HG03103 (cell line): ENCODE results near the gene HEXIM1.

Experiments used
- ATAC-seq: cut with Tn5 transposase; IDR thresholded peaks from one replicate; pipeline ENCODE4 v1.9.1; 2021; ENCODE audit warnings: low read depth; ENCODE audit not compliant: unreplicated experiment

HEXIM1 gene, protein sequence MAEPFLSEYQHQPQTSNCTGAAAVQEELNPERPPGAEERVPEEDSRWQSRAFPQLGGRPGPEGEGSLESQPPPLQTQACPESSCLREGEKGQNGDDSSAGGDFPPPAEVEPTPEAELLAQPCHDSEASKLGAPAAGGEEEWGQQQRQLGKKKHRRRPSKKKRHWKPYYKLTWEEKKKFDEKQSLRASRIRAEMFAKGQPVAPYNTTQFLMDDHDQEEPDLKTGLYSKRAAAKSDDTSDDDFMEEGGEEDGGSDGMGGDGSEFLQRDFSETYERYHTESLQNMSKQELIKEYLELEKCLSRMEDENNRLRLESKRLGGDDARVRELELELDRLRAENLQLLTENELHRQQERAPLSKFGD

DNA sequence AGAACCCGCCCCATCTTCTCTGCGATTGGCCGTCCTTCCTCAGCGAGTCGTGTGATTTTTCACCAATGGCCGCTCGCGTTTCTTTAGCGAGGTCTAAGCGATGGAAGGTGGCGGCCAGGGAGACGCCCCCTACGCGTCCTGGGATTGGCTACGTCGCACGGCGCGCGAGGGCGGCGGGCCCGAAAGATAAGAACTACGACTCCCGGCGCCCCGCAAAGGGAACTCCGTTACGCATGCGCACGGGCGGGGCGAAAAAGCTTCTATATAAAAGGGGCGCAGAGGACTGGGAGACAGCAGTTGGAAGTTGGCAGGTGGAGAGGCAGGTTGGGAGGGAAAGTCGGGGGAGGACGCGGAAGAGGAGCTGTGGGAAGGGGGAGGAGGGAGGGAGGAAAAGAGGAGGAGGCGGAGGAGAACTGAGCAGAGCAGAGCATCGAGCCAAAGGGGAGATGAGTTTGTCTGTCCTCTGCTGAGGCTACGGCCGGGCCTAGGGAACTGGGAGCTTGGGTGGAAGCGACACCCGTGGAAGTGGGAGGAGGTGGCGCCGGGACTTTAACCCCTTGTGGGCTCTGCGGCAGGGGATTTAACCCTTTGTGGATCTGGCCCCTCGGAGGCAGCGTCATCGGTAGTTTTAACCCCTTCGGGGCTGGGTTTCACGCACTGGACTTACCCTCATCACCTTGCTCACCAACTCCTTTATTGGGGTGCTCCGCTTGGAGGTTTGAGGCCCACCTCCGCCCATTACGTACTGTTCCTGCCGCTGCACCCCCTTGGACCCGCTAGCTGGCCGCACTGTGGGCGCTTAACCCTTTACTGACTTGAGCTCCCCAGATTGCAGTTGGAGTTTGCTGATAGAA is at the start of gene HEXIM1:
Gene HEXIM1, plus strand, starts transcription at position 293 of the 854 bp plus-strand sequence. CDS start 716 bp downstream, outside the sequence.
- peak; percentile 48 for ATAC-seq

DNA sequence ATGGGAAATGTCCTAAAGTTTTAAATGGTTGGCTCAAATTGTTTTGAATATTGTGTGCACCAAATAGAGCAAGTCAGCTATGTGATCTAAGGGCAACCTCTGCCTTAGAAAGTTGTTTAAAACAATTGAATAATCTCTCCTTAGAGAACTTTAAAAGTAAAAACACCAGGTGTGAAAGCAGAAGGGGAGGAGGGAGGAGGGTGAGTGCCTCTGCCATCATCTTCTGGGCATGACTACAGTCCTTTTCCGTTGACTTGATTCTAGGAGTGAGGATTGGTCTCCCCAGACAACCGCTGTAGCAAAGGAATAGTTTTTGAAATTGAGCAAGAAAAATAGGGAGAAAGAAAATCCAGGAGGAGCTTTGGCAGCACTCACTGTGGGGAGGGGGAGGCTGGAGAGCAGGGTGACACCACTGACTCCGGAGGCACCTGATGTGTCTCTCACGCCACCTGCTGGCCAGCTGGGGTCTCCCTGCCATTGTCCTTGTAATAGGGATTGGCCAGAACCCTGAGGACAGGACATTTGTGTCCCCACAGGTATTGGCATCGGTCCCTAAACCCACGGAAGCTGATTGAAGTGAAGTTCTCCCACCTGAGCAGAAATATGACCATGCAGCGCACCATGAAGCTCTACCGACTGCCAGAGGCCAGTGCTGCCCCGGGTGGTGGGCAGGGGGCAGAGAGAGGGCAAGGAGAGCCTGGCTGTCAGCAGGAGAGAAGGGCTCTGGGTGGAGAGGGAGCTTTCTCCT is 49.2 kb upstream of the HEXIM1 start:
- ATAC-seq, result no peak

- ATAC-seq, result no peak
Observed at GRCh38 chr17:45101546-45101882, 46.8 kb upstream of the HEXIM1 start.

DNA sequence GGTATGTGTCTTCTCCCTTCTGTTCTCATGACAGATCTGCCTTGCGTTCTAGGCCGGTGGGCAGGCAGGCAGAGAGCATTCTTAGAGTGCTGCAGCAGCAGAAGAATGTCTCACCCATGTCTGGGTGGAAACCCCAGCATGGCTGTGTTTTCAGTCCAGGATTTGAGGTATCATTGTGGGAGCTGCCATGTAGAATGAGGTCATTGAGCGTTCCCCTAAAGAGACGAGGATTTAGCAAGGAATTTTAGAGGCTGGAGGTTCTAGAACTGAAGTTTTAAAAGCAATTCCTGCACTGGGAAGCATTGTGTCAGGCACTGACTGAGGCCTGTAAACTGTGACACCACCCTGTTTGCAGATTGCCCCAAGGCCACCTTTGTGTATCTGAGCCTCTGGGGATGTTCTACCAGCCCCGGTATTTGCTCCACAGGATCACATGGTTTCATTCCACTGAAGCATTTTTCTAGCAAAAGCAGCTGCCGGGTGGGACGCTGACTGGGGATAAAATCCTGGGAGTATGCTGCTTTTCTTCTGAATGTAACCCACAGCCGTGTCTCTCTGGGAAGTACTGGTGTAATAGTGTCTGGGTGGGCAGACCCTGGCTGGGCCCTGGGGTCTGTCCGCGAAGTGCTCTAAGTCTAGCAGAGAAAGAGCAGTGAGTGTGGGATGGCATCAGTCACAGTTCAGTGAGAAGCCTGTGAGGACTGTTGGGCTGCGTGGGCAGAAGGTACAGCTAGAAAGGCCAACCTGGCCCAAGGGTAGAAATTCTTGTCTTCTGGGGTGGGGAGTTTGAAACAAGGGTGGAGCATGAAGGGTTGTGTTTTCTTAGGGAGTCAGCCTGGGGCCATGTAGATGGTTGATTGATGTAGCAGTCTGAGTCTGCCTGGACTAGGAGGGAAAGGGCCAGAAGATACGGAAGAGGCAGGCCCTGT is 46.1 kb upstream of the HEXIM1 start:
- ATAC-seq, result no peak

DNA sequence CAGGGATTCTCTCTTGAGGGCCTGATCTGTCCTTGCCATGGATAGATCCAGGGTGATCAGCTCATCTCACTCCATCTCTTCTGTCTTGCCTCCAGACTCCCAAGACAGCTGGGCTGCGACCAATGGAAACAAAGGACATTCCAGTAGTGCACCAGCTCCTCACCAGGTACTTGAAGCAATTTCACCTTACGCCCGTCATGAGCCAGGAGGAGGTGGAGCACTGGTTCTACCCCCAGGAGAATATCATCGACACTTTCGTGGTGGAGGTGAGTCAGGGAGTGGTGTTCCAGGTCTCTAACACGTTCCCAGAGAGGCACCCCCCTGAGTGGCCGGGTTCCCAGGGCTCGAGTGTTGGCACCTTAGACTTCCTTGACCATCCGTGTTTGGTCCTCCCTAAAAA is 45.4 kb upstream of the HEXIM1 start:
- no peak for ATAC-seq

DNA sequence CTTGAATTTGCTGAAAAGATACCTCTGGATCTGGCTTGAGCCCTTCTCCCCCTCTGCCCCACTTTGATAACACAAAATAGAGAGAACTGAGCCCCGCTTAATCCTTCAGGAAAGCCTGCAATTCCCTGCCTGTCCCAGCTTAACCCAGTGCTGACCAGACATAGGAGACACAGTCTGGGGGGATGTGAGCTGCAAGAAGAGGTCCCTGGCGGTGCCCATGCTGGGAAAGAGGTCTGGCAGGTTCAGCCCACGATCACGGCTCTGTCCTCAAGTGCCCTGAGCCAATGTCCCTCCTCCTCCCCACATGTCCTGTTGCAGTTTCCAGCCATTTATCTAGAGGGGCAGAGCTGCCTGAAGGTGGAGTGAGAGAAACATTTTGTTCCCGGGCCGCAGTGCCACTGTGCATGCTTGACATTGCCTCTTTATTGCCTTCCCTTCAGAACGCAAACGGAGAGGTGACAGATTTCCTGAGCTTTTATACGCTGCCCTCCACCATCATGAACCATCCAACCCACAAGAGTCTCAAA is 44.9 kb upstream of the HEXIM1 start:
- ATAC-seq, result no peak

DNA sequence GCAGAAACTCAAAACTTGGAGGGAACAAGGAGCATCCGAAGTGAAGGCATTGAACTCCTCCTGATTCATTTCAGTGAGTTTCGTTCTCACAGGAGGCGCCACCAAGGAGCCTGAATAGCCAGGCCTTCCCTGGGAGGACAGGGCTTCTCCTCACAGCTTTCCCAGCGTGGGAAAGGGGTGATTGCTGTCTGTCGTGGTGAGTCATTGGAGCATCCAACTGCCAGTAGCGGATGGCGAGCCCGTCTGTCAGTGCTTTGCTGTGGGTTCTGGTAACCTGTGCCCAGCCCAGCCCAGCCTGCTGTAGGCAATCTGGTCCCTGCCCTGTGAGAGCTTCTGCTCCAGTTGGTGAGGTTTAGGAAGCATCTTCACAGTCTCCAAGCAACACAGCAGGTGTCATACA is 44.2 kb upstream of the HEXIM1 start:
- no peak for ATAC-seq

DNA sequence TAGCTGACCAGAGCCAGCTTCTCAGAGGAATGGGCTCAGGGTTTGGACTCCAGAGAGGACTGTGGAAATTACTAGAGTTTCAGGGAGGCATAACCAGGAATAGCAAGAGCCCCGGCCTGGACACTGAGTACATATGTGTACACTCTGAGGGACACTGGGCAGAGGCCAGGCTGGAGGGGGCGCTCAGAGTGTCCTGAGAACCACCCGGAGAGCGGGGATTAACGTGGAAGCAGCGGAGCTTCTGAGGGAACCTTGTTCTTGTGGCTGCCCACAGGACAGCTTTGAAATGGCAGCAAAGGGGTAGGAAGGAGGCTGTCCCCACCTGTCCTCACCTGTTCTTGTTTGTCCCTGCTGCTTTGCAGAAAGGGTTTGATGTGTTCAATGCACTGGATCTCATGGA is 43.8 kb upstream of the HEXIM1 start:
- ATAC-seq, result no peak

DNA sequence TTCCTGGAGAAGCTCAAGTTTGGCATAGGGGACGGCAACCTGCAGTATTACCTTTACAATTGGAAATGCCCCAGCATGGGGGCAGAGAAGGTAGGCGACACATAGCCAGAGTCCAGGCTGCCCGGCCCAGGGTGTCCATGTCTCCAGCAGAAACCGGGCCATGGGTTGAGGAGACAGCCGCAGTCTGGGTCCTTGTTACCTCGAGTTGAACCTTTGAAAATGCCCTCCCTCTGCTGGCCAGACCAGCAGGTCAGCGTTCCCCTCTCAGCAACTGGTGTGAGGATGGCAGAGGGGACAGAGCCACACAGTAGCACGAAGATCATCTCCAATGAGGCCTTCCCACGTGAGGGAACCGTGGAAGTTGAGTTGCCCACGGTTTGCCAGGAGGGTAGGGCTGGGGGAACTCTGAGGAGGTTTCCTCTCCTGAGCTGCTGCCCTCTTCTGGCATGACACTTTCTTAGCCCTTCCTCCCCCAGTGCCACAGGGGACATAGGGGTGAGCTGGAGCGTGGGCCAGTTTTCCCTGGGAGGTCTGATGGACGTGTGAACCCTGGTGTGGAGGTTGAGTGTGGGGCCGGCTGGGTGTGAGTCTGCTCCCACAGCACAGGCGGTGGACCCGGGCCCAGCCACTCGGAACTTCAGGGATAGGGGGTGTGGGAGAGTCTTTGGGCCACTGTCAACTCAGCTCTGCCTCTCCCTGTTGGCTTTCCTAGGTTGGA is 43.2 kb upstream of the HEXIM1 start:
- ATAC-seq, result no peak

DNA sequence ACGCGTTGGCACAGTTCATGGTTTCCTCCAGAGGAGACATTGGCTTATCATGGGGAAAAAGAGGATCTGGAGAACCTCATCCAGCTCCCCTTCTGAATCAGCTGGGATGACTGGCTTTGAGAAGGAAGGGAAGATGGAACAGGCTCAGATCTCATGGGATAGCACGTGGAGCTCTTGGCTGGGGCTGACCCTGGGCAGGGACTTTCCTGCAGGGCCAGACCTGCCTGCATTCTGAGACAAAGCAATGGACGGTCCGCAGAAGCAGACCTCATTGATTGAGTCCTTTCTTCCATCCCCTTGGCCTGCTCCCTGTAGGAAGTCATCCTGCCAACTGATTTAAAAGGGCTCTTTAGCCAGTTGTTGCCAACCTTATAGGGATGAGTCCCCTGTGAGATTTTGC is 42.2 kb upstream of the HEXIM1 start:
- no peak for ATAC-seq

DNA sequence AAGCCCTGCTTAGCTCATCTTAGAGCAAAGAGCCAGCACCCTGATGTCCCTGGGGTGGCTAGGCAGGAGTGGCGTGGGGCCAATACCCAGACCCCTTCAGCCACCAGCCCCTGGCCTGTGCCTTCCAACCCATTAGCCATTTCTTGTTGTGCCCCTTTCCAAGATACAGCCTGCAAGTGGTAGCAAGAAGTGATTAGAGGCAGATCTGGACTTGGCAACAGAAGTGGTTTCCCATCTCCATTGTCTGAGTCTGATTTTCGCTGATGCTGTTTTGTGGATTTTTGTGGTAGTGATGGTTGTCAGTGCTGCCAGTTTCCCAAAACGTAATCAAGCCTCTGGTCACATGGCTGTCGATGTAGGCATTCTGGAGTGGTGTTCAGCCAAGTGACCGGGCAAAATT is 41.7 kb upstream of the HEXIM1 start:
- ATAC-seq, result no peak

DNA sequence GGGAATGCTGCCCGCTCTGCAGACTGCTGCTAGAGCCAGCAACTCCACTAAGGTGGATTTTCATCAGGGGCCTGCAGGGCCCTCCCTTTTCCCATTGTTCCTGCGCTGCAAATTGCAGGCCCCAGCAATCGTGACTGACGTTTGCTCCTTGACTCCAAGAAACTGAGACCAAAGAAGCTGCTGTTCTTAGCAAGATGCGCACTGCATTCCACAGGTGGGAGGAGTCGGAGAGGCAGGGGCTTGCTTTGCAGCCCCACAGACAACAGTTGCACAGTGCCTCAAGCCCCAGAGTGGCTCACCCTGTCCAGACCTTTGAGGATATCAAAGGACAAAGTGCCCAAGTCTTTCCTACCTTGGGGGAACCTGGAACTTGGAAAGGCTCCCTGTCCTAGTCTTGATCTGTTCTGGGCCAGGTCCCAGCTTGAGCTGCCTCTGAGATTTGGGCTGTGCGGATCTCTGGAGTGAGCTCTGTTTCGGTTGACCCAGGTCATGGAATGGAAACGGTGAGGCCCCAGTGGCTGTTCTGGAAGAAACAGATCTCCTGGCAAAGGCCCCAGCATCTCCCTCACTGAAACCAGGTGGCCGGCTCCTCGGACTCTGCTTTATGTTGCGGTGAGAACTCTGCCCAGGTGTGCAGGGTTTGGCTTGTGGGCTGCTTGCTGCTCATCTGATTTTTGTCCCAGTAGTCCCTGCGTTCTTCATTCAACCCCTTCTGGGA is 40.8 kb upstream of the HEXIM1 start:
- no peak for ATAC-seq

- ATAC-seq, result no peak
Observed at GRCh38 chr17:45108051-45108450, 40.2 kb upstream of the HEXIM1 start.

DNA sequence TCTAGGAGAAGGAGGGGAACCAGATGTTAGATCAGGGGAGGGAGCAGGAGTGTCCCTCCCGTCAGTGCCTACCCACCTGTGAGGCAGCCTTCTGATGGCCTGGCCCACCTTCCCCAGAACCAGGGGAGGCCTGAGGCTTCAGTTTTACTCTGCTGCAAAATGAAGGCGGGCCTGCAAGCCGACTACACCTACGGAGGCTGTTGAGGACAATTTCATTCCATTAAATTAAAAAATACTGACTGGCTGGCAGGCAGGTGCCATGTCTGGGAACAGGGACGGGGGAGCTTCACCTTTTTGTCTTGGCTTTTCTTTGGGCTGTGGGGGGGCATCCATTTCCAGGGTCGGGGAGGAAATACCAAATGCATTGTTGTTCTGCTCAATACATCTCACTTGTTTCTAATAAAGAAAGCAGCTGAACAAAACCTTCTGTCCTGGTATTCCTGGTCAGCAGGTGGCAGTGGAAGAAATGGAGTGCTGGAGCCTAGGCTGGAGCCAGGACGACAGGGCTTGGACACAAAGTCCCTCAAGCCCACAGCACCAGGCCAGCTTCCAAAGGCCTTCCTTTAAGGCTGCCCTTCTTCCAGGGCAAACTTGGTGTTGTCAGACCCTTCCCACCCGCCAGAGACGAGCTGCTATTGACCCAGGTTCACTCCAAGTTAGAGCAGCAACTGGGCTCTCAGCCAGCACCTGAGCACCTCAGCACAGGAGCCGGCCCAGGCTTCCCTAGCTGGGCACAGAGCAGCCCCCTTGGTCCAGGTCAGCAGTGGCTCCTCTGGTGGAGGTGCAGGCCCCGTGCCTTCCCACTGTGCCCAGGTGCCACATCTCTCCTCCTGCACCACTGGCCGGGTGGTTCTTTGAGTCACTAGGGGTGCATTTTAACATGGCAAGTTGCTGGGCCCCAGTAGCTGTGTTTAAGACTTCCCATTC is 39.4 kb upstream of the HEXIM1 start:
- no peak for ATAC-seq

GRCh38 chr17:45110676-45111611 is 37.3 kb upstream of the HEXIM1 start:
- ATAC-seq, result no peak

DNA sequence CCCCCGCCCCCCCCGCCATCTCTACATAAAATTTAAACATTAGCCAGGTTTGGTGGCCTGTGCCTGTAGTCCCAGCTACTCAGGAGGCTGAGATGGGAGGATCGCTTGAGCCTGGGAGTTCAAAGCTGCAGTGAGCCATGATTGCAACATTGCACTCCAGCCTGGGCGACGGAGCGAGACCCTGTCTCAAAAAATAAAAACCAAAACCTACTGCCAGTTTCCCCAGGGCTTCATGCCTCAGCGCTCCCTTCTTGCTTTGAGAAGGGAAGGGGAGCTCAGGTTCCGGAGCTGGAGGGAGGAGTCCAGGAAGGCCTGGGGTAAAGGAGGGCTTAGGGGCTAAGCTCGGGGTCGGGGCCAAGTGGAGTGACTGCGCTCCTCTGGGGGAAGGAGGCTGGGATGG is 36.4 kb upstream of the HEXIM1 start:
- no peak for ATAC-seq
